Endothelial cell (in vitro differentiated cells): ENCODE results near the gene ACP1. TPM values are rescaled to one million over a fixed set of nuclear protein-coding genes. Genes with fewer than 3 reads are reported as not detected.
"Not testable (repeated sequence)": the region's sequence is repeated elsewhere in the genome, so short reads cannot be mapped to it uniquely, and the experiment has no call there.

Source experiments
- DNase-seq: peaks from one replicate; pipeline ENCODE4 v3.0.0; 2021; ENCODE audit warnings: low spot score
- H3K27ac Mint-ChIP-seq: one replicate; pipeline ENCODE4 v1.8.0; 2021; ENCODE audit warnings: mixed read lengths, inconsistent platforms; ENCODE audit not compliant: unreplicated experiment
- H3K27me3 Mint-ChIP-seq: one replicate; pipeline ENCODE4 v1.8.0; 2021; ENCODE audit warnings: mild to moderate bottlenecking, moderate library complexity, mixed read lengths, inconsistent platforms; ENCODE audit not compliant: unreplicated experiment
- H3K36me3 Mint-ChIP-seq: one replicate; pipeline ENCODE4 v1.8.0; 2021; ENCODE audit warnings: mild to moderate bottlenecking, low read depth, mixed read lengths, inconsistent platforms; ENCODE audit not compliant: unreplicated experiment
- H3K4me1 Mint-ChIP-seq: one replicate; pipeline ENCODE4 v1.8.0; 2021; ENCODE audit warnings: mild to moderate bottlenecking, mixed read lengths, inconsistent platforms; ENCODE audit not compliant: unreplicated experiment
- H3K4me3 Mint-ChIP-seq: one replicate; pipeline ENCODE4 v1.8.0; 2021; ENCODE audit warnings: mild to moderate bottlenecking, mixed read lengths, inconsistent platforms; ENCODE audit not compliant: unreplicated experiment
- H3K9me3 Mint-ChIP-seq: one replicate; pipeline ENCODE4 v1.8.0; 2021; ENCODE audit warnings: mixed read lengths, inconsistent platforms; ENCODE audit not compliant: unreplicated experiment
- CTCF ChIP-seq: fragments of 200-600 bp; sonication (generic); IDR thresholded peaks from one replicate; pipeline ENCODE4 v1.5.0; 2021; ENCODE audit warnings: antibody characterized with exemption; ENCODE audit not compliant: unreplicated experiment
- total RNA-seq: library from RNA; stranded (reverse); fragmentation: NEBNext Ultra II Directional; extraction: Animal tissue kit (Norgen Biotek cat#: 25700); gene quantifications from one replicate; pipeline ENCODE4 v1.2.1, GENCODE V29; 2021; ENCODE audit not compliant: unreplicated experiment

Gene ACP1
- total RNA-seq, 1 donor from 2014 or later, result 104 TPM

DNA sequence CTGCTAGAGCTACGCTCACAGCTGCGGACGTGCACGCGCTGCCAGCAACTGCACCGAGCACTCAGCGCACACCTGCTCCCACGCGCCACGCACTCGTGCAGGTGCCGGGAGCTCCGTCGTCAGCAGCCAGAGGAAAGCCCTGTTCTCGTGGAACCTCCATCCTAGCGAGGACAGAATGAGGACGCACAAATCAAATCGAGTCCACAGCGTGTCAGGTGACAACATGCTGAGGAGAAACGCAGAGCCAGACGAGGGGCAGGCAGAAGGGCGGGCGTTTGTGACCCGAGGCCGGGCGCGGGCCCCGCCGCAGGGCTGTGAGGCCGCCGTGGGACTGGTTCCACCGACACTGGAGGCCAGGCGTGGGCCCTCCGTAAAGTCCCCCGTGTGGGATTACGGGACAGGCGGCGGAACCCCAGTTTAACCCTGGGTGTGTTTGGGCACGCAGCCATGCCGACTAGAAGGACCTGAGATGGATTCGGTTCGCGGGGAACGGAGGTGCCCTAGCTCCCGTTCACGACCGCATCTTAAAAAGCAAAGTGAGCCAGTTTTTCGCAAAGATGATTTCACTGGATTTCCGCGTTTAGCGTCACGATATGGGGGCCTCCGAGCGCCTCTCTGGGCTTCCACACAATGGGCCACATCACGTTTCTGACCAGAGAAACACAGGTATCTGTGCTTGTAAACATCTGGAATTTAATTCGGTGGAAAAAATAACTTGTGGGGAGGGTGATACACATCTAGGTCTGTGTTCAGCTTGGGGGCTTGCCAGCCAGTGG lies 50.0 kb downstream of the ACP1 start:
- H3K27ac Mint-ChIP-seq, result no peak overlapping the region
- H3K27me3 Mint-ChIP-seq, result peaks cover 6% of the 10 kb centered on the region
- peaks cover 5% of the 10 kb centered on the region for H3K36me3 Mint-ChIP-seq
- TF ChIP-seq CTCF, result no peak
- DNase-seq, result no peak
- peaks cover 6% of the 10 kb centered on the region for H3K9me3 Mint-ChIP-seq
- no peak overlapping the region for H3K4me3 Mint-ChIP-seq
- H3K4me1 Mint-ChIP-seq, result peaks cover 12% of the 10 kb centered on the region

DNA sequence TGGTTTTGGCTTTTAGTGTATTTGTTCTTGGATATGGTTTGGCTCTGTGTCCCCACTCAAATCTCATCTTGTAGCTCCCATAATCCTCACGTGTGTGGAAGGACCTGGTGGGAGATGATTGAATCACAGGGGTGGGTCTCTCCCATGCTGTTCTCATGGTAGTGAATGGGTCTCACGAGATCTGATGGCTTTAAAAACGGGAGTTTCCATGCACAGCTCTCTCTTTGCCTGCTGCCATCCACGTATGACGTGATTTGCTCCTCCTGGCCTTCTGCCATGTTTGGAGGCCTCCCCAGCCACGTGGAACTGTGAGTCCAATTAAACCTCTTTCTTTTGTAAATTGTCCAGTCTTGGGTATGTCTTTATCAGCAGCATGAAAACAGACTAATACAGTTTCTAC lies 51.2 kb downstream of the ACP1 start:
- DNase-seq, H3K27me3 Mint-ChIP-seq, H3K9me3 Mint-ChIP-seq, H3K36me3 Mint-ChIP-seq, H3K27ac Mint-ChIP-seq: not testable (repeated sequence)
- Mint-ChIP-seq H3K4me1 (peaks cover 12% of the 10 kb centered on the region), H3K4me3 (peak overlapping the region; percentile 23)

GRCh38 chr2:316381-316780 lies 51.6 kb downstream of the ACP1 start:
- Mint-ChIP-seq H3K27me3 (peaks cover 10% of the 10 kb centered on the region), H3K27ac (no peak overlapping the region), H3K4me1 (peaks cover 12% of the 10 kb centered on the region), H3K36me3 (peaks cover 5% of the 10 kb centered on the region), H3K9me3 (peaks cover 6% of the 10 kb centered on the region), H3K4me3 (no peak overlapping the region)
- DNase-seq, result no peak
- TF ChIP-seq CTCF, result no peak

DNA sequence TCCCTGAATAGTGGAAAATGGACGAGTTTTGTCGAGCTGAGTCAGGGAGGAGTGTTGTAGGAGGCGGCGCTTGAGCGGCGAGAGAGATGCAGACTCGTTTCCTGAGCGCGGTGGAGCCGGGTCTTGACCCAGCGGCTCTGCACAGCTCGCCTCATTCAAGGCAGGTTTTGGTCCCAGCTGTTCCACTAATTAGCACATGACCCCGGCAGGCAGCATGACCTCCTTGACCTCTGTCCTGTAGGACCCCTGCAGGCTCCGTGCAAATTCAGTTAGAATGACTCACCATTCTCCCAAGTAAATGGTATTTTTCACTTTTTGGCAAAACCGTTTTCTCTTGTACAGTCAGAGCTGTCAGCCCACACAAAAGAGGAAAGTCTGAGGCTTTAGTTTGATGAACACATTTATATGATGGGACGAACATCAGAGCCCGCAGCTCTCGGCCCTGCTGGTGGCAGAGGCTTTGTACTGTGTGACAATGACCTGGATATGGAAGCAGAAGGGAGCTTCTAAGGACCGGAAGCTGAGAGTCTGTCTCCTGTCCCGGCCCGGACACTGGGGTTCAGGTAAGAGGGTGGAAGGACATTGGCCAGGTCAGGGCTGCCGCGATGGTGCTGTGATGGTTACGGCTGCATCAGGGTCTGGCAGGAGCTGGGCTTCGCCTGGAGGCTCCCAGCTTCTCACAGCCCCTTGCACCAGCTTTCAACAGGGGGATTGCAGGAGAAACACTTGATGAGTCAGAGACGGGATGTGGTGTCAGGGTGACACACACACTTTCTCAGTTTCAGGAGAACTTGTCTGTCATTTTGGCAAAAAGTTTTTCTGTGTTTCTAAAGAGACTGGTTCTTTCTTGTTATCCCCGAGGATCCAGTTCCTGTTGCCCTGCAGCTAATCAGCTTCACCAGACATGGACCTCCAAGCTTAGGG lies 53.0 kb downstream of the ACP1 start:
- Mint-ChIP-seq H3K4me3 (no peak overlapping the region), H3K9me3 (peaks cover 6% of the 10 kb centered on the region), H3K4me1 (peaks cover 12% of the 10 kb centered on the region), H3K36me3 (peaks cover 5% of the 10 kb centered on the region), H3K27me3 (peaks cover 10% of the 10 kb centered on the region), H3K27ac (no peak overlapping the region)
- TF ChIP-seq CTCF, result no peak
- DNase-seq, result no peak

DNA sequence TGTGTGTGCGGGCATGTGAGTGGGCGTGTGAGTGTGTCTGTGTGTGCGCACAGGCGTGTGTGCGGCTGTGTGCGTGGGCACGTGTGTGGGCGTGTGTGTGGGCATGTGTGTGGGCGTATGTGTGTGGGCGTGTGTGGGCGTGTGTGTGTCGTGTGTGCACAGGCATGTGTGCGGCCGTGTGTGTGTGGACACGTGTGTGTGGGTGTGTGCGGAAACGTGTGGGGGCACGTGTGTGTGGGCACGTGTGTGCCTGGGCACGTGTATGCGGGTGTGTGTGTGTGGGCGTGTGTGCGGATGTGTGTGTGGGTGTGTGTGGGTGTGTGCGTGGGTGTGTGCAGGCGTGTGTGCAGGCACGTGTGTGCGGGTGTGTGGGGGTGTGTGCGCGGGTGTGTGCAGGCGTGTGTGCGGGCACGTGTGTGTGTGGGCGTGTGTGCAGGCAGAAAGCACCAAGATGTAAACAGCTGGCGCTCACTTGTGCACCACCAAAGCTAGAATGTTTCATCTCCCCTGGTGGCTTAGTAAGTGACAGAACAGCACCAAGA lies 54.4 kb downstream of the ACP1 start:
- peaks cover 7% of the 10 kb centered on the region for H3K4me1 Mint-ChIP-seq
- peak overlapping the region; percentile 70 for H3K27ac Mint-ChIP-seq
- H3K27me3 Mint-ChIP-seq, result peaks cover 10% of the 10 kb centered on the region
- H3K9me3 Mint-ChIP-seq, result peaks cover 6% of the 10 kb centered on the region
- H3K4me3 Mint-ChIP-seq, result peak overlapping the region; percentile 23
- peaks cover 5% of the 10 kb centered on the region for H3K36me3 Mint-ChIP-seq
- DNase-seq, result no peak
- TF ChIP-seq CTCF, result no peak
